Activated CD8-positive, alpha-beta memory T cell treated with anti-CD3 and anti-CD28 coated beads, Interleukin-2, amount 50 U/mL, for 1 hour (primary cell): ENCODE results near the gene SCAPER.
"Not testable (repeated sequence)": the region's sequence is repeated elsewhere in the genome, so short reads cannot be mapped to it uniquely, and the experiment has no call there.

Source experiments
- DNase-seq: peaks from one replicate; pipeline ENCODE4 v3.0.0-alpha.2; 2020; ENCODE audit errors: extremely low read depth

Gene SCAPER

DNA sequence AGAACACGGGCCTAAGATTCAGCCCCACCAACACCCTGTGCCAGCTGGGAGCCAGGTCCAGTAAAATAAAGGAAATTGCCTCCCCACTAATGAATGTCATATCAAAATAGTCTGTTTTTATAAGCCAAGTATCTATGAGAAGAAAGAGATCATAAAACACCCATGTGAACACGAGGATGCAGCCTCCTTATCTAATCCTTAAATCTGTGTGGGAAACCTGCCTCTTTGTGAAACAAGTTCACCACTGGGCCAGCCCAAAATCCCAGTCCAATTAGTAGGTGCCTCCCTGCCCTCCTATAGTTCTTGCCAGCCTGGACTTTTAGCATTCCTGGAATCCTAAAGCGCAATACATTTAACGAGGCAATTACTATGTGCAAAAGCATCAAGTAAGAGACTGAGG lies 42.0 kb downstream of the SCAPER start:
- DNase-seq: no peak

DNA sequence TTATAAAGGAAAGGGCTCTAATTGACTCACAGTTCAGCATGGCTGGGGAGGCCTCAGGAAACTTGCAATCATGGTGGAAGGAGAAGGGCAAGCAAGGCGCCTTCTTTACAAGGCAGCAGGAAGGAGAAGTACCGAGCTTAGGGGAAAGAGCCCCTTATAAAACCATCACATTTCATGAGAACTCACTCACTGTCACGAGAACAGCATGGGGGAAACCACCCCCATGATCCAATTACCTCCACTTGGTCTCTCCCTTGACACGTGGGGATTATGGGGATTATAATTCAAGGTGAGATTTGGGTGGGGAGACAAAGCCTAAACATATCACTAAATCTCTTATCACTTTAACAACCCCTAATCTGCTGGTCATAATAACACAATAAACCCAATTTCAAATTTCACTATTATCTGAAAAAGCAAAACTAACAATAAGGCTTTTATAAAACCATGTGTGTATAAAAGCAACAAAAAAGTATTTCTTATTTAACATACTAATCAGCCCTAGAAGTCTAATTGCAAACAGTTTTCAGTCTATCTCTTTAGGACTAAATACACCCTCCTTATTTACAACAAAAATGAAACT lies 43.2 kb downstream of the SCAPER start:
- no peak for DNase-seq

DNA sequence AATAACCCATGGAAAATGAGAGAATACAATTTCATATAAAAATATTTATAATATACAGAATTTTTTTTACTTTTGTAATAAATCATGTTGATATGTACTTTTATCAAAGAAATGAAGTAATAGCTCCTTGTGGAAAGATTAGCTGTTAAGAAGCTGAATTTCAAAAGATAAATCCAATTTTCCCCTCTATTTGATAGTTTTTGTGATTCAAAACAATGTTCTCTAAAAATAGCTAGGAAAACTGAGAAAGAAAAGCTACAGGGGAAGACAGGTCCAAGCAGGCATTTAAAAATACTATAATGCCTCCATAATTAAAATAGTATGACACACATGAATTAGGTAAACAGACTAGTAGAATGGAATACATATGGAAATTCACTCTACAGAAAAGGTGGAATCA lies 44.9 kb downstream of the SCAPER start:
- DNase-seq: no peak

DNA sequence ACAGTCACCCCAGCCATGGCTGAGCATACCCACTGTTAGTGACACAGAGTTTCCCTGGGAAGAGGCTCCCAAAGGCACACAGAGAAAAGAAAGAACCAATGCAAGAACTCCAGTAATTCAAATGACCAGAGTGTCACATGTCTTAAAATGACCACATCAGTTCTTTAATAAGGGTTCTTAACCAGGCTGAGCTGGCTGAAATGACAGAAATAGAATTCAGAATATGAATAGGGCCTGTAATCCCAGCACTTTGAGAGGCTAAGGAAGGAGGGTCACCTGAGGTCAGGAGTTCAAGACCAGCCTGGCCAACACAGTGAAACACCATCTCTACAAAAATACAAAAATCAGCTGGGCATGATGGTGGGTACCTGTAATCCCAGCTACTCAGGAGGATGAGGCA lies 54.8 kb downstream of the SCAPER start:
- not testable (repeated sequence) for DNase-seq

DNA sequence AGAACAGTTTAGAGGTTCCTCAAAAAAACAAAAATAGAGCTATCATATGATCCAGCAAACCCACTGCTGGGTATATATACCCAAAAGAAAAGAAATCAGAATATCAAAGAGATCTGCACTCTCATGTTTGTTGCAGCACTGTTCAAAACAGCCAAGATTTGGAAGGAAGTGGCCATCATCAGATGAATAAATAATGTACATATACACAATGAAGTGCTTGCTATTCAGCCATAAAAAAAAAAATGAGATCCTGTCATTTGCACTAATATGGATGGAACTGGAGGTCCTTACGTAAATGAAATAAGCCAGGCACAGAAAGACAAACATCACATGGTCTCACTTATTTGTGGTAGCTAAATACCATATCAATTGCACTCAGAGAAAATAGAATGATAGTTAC lies 58.4 kb downstream of the SCAPER start:
- DNase-seq: no peak

DNA sequence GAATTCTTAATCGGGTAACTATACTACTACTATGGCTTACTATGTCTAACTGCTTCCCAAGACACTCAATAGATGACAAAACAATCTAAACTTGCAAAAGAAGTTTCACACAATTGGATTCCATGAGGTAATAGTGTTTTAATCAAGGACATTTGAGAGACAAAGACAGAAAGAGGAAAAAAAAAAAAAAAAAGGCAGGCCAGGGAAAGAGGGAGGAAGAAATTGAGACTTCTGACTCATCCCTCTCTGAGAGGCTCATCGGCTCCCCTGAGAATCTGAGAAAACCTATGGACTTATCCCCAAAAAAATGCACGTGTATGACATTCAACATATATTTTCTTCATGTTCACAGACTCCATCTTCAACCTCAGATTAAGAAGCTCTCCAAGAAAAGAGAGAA lies 61.0 kb downstream of the SCAPER start:
- DNase-seq: no peak

DNA sequence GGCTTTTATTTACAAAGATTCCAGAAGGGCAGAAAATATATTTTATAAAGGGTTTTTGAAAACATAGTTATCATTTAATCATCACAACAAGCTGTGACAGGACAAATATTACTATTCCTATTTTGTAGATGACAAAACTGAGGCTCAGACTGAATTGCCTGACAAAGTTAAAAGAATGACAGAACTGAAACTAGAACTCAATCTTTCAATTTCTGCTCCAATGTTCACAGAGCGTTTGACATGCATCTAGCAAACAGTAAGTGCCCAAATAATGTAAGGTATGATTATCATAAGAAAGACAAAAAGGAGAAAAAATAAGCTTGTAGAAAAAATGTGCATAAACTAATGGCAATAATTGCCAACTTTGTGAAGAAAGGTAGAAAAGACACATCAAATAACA lies 61.9 kb downstream of the SCAPER start:
- DNase-seq: no peak

DNA sequence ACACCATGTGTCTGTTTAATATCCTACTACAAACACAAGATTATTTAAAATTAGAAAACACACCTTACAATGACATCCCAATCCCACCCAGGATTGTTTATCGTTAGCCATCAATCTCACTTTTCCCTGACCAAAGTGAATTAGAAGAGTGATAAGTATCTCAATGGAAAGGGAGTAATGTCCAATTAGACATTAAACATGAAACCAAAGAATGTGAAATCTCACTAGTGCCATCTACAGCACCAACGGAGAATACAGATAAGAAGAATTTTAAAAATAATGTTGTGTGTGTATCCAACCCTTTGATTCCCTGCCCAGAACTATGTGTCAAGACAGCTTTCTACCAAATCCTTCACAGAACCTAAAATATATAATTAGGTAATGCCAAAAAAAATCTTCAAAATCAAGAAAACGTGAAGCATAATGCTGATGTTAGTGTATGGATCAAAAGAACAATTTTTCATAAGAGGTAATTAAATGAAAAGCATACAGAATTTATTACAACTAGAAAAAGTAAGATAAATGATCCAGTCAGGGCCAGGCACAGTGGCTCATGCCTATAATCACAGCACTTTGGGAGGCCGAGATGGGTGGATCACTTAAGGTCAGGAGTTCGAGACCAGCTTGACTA lies 64.2 kb downstream of the SCAPER start:
- DNase-seq: no peak

DNA sequence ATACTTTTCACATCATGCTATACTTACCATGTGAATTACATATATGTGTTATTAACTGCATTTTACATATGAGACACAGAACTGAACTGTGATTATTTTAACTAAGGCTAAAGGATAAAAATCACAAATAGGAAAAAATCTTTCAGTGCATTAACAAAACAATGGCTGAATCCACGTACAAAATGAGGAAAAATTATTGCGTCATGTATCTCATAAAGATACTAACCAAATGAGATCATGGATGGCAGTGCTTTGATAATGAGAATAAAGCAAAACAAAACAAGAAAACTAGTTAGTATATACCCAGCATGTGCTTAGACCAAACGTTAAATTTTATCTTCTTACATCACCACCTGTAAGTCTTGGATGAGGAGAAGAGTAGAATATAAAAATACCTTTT lies 66.0 kb downstream of the SCAPER start:
- no peak for DNase-seq

DNA sequence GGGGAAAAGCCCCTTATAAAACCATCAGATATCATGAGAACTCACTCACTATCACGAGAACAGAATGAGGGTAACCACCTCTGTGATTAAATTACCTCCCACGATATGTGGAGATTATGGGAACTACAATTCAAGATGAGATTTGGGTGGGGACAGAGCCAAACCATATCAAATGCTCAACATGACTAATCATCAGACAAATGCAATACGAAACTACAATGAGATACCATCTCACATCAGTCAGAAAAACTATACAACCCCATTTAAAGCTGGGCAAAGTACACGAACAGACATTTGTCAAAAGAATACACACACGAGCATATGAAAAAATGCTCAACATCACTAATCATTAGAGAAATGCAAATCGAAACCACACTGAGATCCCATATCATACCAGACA lies 67.7 kb downstream of the SCAPER start:
- no peak for DNase-seq

DNA sequence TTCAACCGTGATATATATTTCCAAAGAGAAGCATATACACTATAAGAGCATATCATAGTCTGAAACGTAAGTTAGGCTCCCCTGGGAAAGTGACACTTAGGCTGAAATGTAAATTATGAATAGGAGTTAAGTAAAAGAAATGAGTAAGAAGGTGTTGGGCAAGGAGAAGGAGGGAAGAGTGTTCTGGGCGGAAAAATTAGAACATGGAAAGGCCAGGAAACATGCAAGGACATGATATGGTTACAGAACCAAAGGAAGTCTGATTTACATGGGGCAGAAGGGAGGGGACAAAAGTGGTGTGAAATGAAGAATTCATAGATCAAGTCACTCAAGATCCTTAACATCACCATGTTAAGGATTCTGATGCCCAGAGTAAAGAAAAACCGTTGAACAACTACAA lies 75.2 kb downstream of the SCAPER start:
- no peak for DNase-seq

DNA sequence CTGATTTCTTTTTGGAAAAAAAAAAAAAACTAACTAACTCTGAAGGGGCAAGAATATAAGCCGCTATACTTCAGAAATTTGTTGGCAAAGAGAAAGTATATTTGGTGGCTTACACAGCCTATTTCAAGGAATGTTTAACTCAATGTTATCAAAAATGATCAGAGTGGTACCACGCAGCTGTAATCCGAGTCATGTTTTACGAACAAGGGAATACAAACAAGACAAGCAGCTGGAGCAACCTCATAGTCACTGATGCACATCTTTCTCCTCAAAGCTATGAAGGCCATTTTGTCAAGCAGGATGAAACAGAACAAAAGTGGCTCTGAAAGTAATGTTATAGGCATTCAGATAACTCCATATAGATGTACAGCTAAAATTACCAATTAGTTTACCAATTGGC lies 81.2 kb downstream of the SCAPER start:
- no peak for DNase-seq

DNA sequence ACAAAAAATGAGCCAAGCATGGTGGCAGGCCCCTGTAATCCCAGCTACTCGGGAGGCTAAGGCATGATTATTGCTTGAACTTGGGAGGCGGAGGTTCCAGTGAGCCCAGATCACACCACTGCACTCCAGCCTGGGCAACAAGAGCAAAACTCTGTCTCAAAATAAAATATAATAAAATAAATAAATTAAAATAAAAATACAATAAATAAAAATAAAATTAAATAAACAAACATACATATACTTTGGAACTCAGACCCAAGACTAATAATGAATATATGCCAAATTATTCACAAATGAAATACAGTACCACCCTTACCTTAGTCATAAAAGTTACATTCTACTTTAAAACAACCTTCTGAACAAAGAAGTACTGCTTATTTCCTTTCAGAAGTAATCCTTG lies 81.8 kb downstream of the SCAPER start:
- DNase-seq: no peak

DNA sequence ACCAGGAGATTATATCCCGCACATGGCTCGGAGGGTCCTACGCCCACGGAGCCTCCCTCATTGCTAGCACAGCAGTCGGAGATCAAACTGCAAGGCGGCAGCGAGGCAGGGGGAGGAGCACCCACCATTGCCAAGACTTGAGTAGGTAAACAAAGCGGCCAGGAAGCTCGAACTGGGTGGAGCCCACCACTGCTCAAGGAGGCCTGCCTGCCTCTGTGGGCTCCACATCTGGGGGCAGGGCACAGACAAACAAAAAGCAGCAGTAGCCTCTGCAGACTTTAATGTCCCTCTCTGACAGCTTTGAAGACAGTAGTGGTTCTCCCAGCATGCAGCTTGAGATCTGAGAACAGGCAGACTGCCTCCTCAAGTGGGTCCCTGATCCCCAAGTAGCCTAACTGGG lies 86.2 kb downstream of the SCAPER start:
- not testable (repeated sequence) for DNase-seq

DNA sequence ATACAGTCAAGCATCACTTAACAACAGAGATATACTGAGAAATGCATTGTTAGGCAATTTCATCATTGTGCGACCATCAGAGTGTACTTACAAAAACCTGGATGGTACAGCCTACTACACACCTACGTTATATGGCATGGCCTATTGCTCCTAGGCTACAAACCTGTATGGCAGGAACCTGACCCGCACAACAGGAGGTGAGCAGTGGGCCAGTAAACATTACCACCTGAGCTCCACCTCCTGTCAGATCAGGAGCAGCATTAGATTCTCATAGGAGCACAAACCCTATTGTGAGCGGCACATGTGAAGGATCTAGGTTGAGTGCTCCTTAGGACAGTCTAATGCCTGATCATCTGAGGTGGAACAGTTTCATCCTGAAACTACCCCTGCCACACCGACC lies 89.7 kb downstream of the SCAPER start:
- DNase-seq: no peak

DNA sequence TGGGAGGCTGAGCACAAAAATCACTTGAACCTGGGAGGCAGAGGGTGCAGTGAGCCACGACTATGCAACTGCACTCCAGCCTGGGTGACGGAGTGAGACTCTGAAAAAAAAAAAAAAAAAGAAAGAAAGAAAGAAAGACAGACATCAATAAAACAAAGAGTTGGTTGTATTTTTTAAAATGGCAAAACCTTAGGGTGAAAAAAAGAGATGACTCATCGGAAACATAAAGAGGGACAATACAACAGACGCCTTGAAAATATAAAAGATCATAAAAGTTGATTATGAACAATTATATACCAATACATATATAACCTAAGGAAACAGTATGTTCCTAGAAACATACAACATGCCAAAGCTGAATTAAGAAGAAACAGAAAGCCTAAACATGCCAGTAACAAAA lies 92.8 kb downstream of the SCAPER start:
- DNase-seq: no peak

DNA sequence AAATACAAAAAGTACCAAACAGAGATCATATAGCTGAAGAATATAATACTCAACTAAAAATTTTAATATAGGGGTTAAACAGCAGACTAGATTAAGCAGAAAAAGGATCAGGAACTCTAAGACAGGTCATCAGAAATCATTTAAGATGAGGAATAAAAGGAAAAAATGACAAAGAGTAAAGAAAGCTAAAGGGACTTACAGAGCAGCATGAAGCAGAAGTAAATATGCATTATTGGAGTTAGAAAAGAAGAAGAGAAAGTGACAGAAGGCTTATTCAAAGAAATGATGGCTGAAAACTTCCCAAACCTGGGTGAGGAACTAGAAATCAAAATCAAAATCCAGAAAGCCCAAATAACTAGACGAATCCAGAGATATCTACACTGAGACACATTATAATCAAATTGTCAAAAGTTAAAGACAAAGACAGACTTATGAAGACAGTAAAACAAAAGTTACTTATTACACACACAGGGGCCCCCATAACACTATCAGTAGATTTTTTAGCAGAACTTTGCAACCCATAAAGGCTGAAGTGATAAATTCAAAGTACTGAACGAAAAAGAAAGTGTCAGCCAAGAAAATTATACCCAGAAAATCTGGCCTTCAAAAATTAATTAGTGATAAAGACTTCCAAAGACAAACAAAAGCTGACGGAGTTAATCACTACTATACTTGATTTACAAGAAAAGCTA lies 95.6 kb downstream of the SCAPER start:
- DNase-seq: no peak

DNA sequence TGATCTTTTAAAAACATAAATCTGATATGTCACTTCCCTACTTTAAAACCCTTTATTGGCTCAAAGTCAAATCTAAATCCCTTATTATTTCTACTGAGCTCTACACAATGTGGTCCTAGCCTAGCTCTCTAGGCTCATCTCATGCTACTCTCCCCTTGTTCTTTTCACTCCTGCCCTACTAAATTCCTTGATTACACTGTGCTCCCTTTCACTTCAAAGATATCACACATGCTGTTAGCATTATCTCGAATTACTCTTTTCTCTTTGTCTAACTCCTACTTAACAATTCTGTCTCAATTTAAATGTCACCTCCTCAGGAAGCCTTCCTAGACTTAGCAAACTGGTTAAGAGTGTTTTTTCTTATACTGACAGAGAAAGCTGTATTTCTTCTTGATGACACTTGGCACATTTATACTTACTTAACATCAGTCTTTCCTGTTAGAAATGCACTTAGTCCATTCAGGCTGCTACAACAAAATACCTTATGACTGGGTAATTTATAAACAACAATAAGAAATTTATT lies 102.0 kb downstream of the SCAPER start:
- no peak for DNase-seq

DNA sequence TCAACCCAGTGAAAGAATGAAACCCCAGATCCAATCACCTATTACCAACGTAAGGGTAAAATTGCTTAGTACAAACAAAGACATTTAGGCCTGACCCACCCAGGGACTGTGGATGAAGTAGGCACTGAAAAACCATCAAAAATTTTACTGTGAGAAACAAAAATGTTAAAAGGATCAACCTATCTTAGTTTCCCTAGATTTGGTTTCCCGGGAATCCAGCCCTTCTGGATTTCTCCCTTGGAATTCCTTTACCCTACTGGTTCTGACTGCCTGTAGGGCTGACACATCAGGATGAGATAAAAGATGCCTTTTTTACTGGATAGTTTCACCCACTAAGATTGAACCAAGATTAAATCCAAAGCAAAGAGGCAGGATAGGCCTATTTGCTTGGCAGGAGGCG lies 102.7 kb downstream of the SCAPER start:
- no peak for DNase-seq

DNA sequence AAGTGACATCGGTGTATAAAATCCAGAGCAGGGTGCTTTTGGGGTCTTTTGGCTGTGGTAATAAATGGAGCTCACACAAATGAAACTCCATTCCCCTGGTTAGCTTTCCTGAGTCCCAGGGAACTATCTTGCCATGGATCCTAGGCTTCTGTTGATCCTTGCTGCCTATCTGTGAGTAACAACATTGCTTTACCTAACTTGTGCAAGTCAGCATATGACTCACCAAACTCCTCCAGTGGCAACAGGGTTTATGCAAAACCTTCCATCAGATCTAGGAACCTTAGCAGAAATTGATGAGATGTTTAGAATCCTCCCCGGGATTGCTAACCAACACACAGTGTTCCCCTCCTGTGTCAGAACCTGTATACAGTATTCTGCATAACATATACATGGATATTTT lies 105.4 kb downstream of the SCAPER start:
- no peak for DNase-seq

DNA sequence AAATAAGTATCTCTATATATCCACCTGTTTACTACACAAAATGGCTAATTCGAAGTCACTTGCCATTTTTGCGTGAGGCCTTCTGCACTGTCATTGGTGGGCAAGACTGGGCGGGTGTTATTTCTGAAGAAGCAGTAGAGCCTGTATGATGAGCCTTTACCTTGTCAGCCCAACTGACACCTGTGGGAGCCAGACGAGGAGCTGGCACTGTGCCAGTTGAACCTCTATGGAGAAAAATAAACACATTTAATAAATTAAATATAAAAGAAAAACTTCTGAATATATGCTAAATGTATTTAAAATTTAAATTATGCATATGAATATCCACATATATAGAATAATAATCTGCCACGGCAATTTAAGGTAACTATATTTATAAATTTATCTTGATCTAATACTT lies 109.9 kb downstream of the SCAPER start:
- no peak for DNase-seq

DNA sequence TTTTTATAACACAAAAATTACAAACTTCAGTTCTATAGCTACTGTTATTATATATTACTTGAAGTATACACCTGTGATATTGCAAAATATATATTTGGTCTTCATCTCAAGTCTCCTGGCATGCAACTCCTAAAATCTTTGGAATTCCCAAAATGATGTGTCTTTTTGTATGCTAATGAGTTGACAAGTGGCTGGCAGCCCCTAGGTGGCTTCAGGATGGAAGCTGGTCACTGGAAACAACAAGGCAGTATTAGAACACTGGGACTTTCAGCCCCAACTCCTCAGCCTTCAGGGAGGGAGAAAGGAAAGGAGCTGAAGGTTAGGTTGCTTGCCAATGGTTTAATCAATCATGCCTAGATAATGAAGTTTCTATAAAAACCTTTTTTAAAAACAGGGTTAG lies 112.0 kb downstream of the SCAPER start:
- DNase-seq: no peak

DNA sequence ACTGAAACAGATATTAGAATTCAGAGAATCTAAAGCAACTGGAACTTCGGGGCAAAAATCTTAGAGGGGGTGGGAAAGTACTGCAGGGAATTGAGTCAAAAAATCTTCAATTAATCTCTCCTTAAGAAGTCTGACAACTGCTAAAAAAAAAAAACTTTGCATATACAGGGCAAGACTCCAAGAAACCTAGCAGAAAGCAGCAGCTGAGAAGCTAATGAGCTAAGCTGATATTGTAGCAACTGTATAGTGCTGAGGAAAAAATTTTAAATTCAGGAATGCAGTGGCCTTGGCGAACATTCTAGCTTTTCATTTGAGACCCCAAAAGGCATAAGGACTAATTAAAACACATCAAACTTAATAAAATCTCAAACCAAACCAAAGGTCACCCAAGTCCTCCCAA lies 113.6 kb downstream of the SCAPER start:
- no peak for DNase-seq
